Measurements from ENCODE around the gene CAPG. TPM values are rescaled to one million over a fixed set of nuclear protein-coding genes. Genes with fewer than 3 reads are reported as not detected.
A peak's percentile ranks its signal among the peaks of the same experiment; 100 is the strongest.

Gene CAPG
- total RNA-seq, 2 experiments from 2014 or later = 282 to 288 TPM

DNA sequence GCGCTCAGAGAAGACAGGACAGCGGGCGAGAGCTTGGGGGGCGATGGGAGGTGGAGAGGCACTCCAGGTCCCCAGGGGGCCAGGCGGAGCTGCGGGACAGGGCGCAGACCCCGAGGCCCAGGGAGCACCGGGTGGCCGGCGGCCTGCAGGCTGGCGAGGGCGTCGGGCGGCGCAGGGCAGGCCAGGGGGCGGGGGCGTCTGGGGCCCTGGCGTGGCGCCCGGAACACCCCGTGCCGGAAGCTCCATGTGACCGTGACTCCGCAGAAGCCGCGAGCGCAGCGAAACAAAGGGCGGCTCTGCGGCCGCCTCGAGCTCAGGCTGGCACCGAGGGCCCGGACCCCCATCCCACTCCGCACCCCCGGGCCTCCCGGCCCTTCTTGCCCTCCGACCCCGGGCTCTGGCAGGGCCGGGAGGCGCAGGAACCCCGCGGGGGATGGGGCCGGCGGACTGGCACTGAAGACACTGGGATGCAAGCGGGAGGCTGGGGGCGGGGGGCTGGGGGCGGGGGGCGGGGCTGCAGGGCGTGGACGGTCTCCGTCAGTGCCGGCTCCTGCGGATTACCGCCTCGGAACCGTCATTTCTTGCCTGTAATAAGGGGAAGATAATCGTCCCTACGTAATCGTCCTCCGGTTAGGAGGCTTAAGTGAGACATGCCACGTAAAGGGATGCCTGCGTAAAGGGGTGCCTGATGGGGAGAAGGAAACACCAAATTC, 27.5 kb upstream of the CAPG start:
- Mint-ChIP-seq H3K9me3 (ENCODE audit: insufficient read depth) (no peaks in the 10 kb centered on the region), H3K4me1 (ENCODE audit: low read depth) (peaks cover 46% of the 10 kb centered on the region), H3K27ac (peak overlapping the region; percentile 88), H3K27me3 (ENCODE audit: low read depth) (no peaks in the 10 kb centered on the region), H3K36me3 (ENCODE audit: low read depth) (no peaks in the 10 kb centered on the region), H3K4me3 (peak overlapping the region; percentile 73)
- peak; percentile 77 for DNase-seq
- ChIA-PET CTCF (interaction anchor here (0.7 to 2.5 kb wide), 12 partner anchors 10 to 199 kb away, joined by 3 to 12 read pairs (median 3); partner anchors contain the start of genes MAT2A and SH2D6), POLR2A (interaction anchor here (0.6 to 8.3 kb wide), 14 partner anchors 9 to 140 kb away, joined by 3 to 88 read pairs (median 3); partner anchors contain the start of genes MAT2A, SH2D6, TGOLN2 and VAMP8)
- peak; percentile 83 for ATAC-seq

- no peaks in the 10 kb centered on the region for H3K9me3 Mint-ChIP-seq (ENCODE audit: insufficient read depth)
- CTCF ChIA-PET = interaction anchor here (0.7 to 2.5 kb wide), 8 partner anchors 9 to 119 kb away, joined by 3 to 12 read pairs (median 4); partner anchors contain the start of gene SH2D6
- POLR2A ChIA-PET = interaction anchor here (0.6 to 8.3 kb wide), 9 partner anchors 8 to 115 kb away, joined by 3 to 88 read pairs (median 3); partner anchors contain the start of genes MAT2A, SH2D6 and TGOLN2
- H3K36me3 Mint-ChIP-seq (ENCODE audit: low read depth) = no peaks in the 10 kb centered on the region
- peaks cover 46% of the 10 kb centered on the region for H3K4me1 Mint-ChIP-seq (ENCODE audit: low read depth)
- DNase-seq (no peak), ATAC-seq (peak; percentile 2)
- H3K4me3 Mint-ChIP-seq = peak overlapping the region; percentile 73
- H3K27me3 Mint-ChIP-seq (ENCODE audit: low read depth) = no peaks in the 10 kb centered on the region
- peak overlapping the region; percentile 88 for H3K27ac Mint-ChIP-seq
These were observed 26.8 kb upstream of the CAPG start for GRCh38 chr2:85436836-85437487.

- ChIA-PET CTCF (interaction anchor here (1.2 kb wide), 1 partner anchor 120 kb away, joined by 3 read pairs; no protein-coding TSS in a partner anchor), POLR2A (interaction anchor here (1.5 kb wide), 1 partner anchor 102 kb away, joined by 6 read pairs; the partner anchor contains the start of gene MAT2A)
- no peak overlapping the region for H3K4me3 Mint-ChIP-seq
- no peaks in the 10 kb centered on the region for H3K36me3 Mint-ChIP-seq (ENCODE audit: low read depth)
- peak overlapping the region; percentile 88 for H3K27ac Mint-ChIP-seq
- DNase-seq (no peak), ATAC-seq (no peak)
- no peaks in the 10 kb centered on the region for H3K9me3 Mint-ChIP-seq (ENCODE audit: insufficient read depth)
- peaks cover 46% of the 10 kb centered on the region for H3K4me1 Mint-ChIP-seq (ENCODE audit: low read depth)
- H3K27me3 Mint-ChIP-seq (ENCODE audit: low read depth) = no peaks in the 10 kb centered on the region
These were observed 26.0 kb upstream of the CAPG start for GRCh38 chr2:85435981-85436835.

DNA sequence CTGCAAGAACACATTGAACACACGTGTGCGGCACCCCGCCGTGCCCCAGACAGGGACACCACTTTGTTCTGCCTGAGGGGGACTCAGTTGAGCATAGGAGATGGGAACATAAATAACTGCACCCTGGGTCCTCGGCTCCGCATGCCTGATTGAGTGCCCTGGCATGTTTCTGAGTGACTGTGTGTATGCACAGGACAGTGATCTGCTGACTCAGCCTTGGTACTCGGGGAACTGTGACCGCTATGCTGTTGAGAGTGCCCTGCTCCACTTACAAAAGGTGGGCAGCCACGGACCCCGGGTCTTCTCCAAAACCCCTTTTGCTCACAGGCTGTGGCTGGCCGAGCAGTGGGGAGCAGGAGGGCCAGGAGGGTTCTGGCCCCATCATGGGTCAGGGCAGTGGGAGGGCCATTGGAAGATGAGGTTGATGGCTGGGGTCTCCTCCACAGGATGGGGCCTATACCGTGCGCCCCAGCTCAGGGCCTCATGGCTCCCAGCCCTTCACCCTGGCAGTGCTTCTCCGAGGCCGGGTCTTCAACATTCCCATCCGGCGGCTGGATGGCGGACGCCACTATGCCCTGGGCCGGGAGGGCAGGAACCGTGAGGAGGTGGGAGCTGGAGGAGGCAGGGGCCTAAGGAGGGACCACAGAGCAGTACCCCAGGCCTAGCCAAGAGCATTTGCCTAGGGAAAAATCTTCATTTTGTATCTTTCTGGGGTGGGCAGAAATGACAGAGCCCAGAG, 25.2 kb upstream of the CAPG start:
- POLR2A ChIA-PET = interaction anchor here (1.5 kb wide), 1 partner anchor 103 kb away, joined by 6 read pairs; the partner anchor contains the start of gene MAT2A
- Mint-ChIP-seq H3K9me3 (ENCODE audit: insufficient read depth) (no peaks in the 10 kb centered on the region), H3K27me3 (ENCODE audit: low read depth) (no peaks in the 10 kb centered on the region), H3K27ac (no peak overlapping the region), H3K4me1 (ENCODE audit: low read depth) (peaks cover 40% of the 10 kb centered on the region), H3K4me3 (no peak overlapping the region), H3K36me3 (ENCODE audit: low read depth) (no peaks in the 10 kb centered on the region)
- CTCF ChIA-PET = interaction anchor here (1.3 to 2.4 kb wide), 2 partner anchors 16 to 116 kb away, joined by 4 to 6 read pairs; partner anchors contain the start of gene SH2D6
- DNase-seq (no peak), ATAC-seq (no peak)

GRCh38 chr2:85434696-85435095, 24.5 kb upstream of the CAPG start:
- no peak for ATAC-seq
- no peaks in the 10 kb centered on the region for H3K9me3 Mint-ChIP-seq (ENCODE audit: insufficient read depth)
- ChIA-PET POLR2A (no interaction called here), CTCF (interaction anchor here (1.3 to 2.4 kb wide), 2 partner anchors 15 to 117 kb away, joined by 4 to 6 read pairs; partner anchors contain the start of gene SH2D6)
- H3K4me3 Mint-ChIP-seq = no peak overlapping the region
- no peaks in the 10 kb centered on the region for H3K36me3 Mint-ChIP-seq (ENCODE audit: low read depth)
- peaks cover 35% of the 10 kb centered on the region for H3K4me1 Mint-ChIP-seq (ENCODE audit: low read depth)
- no peak for DNase-seq
- no peak overlapping the region for H3K27ac Mint-ChIP-seq
- H3K27me3 Mint-ChIP-seq (ENCODE audit: low read depth) = no peaks in the 10 kb centered on the region

DNA sequence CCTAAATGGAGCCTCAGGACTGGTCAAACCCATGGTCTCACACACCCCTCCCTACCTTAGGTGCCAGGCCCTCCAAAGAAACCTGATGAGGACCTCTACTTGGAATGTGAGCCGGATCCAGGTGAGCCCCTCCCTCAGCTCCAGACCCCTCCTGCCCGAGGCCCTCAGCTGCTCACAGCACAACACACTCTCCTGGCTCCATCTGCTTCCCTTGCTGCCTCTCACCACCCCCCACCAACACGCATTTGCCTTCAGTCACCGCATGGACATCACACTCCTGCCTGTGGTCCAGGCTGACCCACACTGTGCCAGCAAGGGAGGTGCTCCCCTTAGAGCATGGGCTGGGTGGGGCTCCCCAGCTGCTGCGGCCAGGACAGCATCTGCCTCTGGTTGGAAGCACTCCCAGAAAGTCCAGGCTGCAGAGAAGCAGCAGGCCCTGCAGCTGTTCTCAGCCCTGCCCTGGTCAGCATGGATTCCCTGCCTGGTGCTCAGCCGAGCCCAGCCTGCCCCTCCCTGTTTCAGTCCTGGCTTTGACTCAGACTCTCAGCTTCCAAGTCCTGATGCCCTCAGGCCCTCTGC, 23.4 kb upstream of the CAPG start:
- ATAC-seq = no peak
- Mint-ChIP-seq H3K4me1 (ENCODE audit: low read depth) (peaks cover 30% of the 10 kb centered on the region), H3K36me3 (ENCODE audit: low read depth) (no peaks in the 10 kb centered on the region), H3K4me3 (no peak overlapping the region), H3K27ac (no peak overlapping the region), H3K9me3 (ENCODE audit: insufficient read depth) (no peaks in the 10 kb centered on the region), H3K27me3 (ENCODE audit: low read depth) (no peaks in the 10 kb centered on the region)
- POLR2A ChIA-PET = no interaction called here
- DNase-seq = no peak
- CTCF ChIA-PET = interaction anchor here (1.2 to 2.4 kb wide), 2 partner anchors 14 to 121 kb away, joined by 3 to 6 read pairs; partner anchors contain the start of gene SH2D6

- H3K36me3 Mint-ChIP-seq (ENCODE audit: low read depth) = no peaks in the 10 kb centered on the region
- ATAC-seq = no peak
- no peak overlapping the region for H3K4me3 Mint-ChIP-seq
- H3K4me1 Mint-ChIP-seq (ENCODE audit: low read depth) = peaks cover 19% of the 10 kb centered on the region
- no peaks in the 10 kb centered on the region for H3K27me3 Mint-ChIP-seq (ENCODE audit: low read depth)
- ChIA-PET CTCF (interaction anchor here (0.9 to 1.0 kb wide), 3 partner anchors 113 to 119 kb away, joined by 3 to 4 read pairs (median 3); no protein-coding TSS in a partner anchor), POLR2A (interaction anchor here (0.6 to 1.0 kb wide), 2 partner anchors 107 to 180 kb away, joined by 3 to 4 read pairs; partner anchors contain the start of genes C2orf68 and MAT2A)
- no peak overlapping the region for H3K27ac Mint-ChIP-seq
- DNase-seq = no peak
- H3K9me3 Mint-ChIP-seq (ENCODE audit: insufficient read depth) = no peaks in the 10 kb centered on the region
These were observed 21.5 kb upstream of the CAPG start for GRCh38 chr2:85431570-85432205.

DNA sequence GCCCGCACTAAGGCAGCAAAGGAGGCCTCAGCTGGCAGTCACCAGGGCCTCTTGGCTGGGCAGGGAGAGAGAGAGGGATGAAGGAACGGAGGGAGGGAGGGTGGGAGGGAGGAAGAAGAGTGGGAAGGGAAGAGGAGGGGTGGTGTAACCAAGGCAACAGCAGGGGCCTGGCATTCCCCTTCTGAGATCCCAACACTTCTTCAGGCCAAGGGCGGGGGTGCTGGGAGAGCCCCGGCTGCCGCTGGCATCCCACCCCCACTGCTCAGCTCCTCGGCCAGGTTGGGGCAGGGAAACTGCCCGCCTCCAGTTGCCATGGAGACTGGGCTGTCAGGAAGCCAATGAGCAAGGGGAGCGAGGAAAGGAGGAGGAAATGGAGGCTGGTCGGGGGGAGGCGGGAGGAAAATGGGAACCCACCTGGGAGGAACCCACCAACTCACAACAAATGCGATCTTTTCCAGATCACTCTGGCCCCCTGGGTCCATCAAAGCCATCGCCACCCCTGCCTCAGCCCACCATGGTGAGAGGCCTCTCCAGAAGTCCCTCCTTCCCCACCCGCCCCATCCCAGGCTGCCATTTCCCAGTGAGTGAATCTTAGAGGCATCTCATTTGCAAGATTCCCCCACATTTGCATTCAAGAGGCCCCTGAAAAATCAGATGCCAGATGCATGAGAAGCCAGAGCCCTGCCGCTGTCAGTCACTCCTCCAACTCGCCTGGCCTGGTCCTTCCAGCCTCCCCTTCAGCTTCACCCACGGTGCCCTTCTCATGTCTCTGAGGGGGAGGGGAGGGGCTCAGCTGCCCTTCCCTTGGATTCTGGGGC, 20.8 kb upstream of the CAPG start:
- H3K27ac Mint-ChIP-seq = no peak overlapping the region
- ChIA-PET CTCF (interaction anchor here (0.9 to 3.4 kb wide), 5 partner anchors 10 to 121 kb away, joined by 3 to 20 read pairs (median 3); no protein-coding TSS in a partner anchor), POLR2A (interaction anchor here (0.6 to 3.0 kb wide), 3 partner anchors 107 to 181 kb away, joined by 3 to 21 read pairs (median 4); partner anchors contain the start of genes C2orf68 and MAT2A)
- no peaks in the 10 kb centered on the region for H3K27me3 Mint-ChIP-seq (ENCODE audit: low read depth)
- no peaks in the 10 kb centered on the region for H3K36me3 Mint-ChIP-seq (ENCODE audit: low read depth)
- no peak for ATAC-seq
- H3K9me3 Mint-ChIP-seq (ENCODE audit: insufficient read depth) = no peaks in the 10 kb centered on the region
- no peak overlapping the region for H3K4me3 Mint-ChIP-seq
- peaks cover 11% of the 10 kb centered on the region for H3K4me1 Mint-ChIP-seq (ENCODE audit: low read depth)
- no peak for DNase-seq

DNA sequence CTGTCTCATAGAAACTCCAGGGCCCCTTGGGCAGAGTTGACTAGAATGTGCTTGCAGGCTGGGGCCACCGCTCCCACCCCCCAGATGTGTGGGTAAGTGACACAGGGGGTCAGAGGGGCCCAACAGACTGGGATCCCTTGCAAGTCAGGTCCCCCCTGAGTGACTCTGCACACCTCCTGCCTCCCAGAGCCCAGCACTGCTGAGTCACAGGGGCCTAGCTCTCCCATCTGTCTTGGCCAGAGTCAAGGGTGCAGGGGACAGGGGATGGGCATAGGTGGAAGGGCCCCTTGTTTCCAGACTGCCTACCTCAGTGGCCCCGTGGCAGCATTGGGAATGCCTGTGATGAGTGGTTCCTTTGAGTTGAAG, 19.7 kb upstream of the CAPG start:
- Mint-ChIP-seq H3K4me3 (no peak overlapping the region), H3K9me3 (ENCODE audit: insufficient read depth) (no peaks in the 10 kb centered on the region), H3K4me1 (ENCODE audit: low read depth) (peaks cover 11% of the 10 kb centered on the region), H3K27ac (peak overlapping the region; percentile 34), H3K36me3 (ENCODE audit: low read depth) (no peaks in the 10 kb centered on the region), H3K27me3 (ENCODE audit: low read depth) (no peaks in the 10 kb centered on the region)
- ATAC-seq = no peak
- POLR2A ChIA-PET = interaction anchor here (1.0 to 3.0 kb wide), 3 partner anchors 108 to 116 kb away, joined by 4 to 21 read pairs (median 5); partner anchors contain the start of gene MAT2A
- DNase-seq = no peak
- CTCF ChIA-PET = interaction anchor here (0.9 to 3.4 kb wide), 3 partner anchors 9 to 122 kb away, joined by 3 to 20 read pairs (median 12); no protein-coding TSS in a partner anchor
